HG03442 (cell line): ENCODE data around the gene CDC42SE2.
"Not testable (repeated sequence)": the region's sequence is repeated elsewhere in the genome, so short reads cannot be mapped to it uniquely, and the experiment has no call there.

Experiments used
- ATAC-seq: cut with Tn5 transposase; IDR thresholded peaks from one replicate; pipeline ENCODE4 v1.9.1; 2021; ENCODE audit warnings: mild to moderate bottlenecking, moderate library complexity; ENCODE audit not compliant: unreplicated experiment

CDC42SE2 gene

DNA sequence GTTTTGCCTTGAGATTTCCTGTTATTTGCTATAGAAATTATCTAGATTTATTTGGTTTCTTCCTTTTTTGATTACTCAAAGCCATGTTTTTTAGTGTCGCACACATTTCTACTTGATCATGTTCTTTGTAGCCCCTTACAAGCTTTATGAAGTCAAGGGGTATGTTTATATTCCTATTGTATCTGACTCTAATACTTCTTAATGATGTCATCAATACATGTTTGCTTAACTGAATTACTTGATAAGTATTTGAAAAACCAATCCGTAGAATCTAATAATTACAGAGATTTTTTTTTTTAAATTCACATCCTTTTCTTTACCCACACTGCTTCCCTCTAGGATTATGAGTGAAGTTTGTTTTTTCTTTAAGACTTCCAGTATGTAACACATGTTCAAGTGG lies 53.0 kb downstream of the CDC42SE2 start:
- ATAC-seq, result no peak

GRCh38 chr5:131318455-131318854 lies 54.6 kb downstream of the CDC42SE2 start:
- ATAC-seq, result no peak

- no peak for ATAC-seq
Measured at GRCh38 chr5:131321066-131321465, 57.2 kb downstream of the CDC42SE2 start.

GRCh38 chr5:131322926-131323325 lies 59.1 kb downstream of the CDC42SE2 start:
- ATAC-seq, result no peak

DNA sequence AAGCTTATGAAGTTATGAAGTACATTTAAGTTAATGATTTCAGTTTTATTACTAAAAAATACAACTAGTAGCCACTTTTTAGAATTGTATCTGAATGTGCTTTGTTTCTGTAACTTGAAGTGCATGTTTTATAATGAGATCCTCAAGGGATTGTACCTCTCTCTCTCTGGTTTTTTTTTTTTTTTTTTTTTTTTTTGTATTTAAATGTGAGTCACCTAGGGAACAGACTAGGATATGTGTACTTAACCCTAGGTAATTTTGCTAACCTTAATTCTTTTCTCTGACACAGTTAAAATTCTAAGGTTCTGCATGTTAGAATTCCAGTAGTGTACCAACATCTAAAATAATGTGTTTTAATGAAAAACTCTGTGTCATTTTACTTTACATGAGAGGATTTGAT lies 59.5 kb downstream of the CDC42SE2 start:
- ATAC-seq, result no peak

DNA sequence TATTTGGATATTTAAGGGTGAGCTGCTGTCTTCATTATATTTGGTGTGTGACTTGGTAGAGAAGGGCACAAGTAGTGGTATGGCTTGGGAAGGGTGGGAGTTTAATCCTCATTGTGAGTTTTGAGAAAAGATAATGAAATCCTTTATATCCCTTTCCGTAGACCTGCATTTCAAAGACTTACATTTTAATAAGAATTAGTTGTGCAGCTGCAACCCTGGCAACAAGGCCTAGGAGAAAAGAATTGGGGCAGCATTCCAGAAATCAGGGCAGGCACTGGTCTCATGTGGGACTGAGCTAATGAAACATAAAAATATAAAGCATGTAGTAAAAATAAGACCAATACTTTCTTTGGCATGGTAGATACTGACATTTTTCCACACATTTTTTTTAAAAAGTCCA lies 60.5 kb downstream of the CDC42SE2 start:
- ATAC-seq, result no peak

- ATAC-seq, result peak; percentile 36
Measured at GRCh38 chr5:131328536-131329285, 64.9 kb downstream of the CDC42SE2 start.

DNA sequence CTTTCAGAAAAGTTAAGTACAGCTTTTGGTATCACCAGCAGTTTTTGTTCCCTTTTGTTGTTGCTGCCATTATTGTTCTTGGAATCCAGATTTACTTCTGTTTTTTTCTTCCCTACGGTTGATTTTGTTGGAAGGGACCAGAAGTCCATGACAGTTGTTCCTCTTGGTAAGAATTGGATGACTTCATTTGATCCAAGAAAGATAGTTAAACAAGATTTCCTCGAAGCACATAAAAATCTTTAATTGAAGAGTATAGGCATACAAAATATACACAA lies 65.4 kb downstream of the CDC42SE2 start:
- ATAC-seq, result no peak

DNA sequence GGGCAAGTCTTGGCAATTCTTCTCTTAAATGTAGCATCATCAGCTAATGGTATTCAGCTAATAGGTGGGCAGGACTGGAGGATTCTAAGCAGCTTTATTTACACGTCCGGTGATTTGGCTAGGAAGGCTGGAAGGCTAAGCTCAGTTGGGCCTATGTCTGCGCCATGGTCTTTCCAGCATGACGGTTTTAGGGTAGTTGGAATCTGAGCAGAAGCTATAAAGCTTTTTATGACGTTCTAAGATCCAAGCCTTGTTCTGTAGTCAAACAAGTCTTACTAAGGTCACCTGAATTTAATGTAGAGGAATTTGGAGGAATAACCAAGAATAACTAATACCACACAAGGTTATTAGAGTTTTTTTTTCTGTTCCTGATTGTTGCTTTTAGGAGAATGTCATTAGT lies 66.2 kb downstream of the CDC42SE2 start:
- ATAC-seq, result no peak

DNA sequence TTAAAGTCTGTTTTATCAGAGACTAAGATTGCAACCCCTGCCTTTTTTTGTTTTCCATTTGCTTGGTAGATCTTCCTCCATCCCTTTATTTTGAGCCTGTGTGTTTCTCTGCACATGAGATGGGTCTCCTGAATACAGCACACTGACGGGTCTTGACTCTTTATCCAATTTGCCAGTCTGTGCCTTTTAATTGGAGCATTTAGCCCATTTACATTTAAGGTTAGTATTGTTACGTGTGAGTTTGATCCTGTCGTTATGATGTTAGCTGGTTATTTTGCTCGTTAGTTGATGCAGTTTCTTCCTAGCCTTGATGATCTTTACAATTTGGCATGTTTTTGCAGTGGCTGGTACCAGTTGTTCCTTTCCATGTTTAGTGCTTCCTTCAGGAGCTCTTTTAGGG lies 71.9 kb downstream of the CDC42SE2 start:
- not testable (repeated sequence) for ATAC-seq

DNA sequence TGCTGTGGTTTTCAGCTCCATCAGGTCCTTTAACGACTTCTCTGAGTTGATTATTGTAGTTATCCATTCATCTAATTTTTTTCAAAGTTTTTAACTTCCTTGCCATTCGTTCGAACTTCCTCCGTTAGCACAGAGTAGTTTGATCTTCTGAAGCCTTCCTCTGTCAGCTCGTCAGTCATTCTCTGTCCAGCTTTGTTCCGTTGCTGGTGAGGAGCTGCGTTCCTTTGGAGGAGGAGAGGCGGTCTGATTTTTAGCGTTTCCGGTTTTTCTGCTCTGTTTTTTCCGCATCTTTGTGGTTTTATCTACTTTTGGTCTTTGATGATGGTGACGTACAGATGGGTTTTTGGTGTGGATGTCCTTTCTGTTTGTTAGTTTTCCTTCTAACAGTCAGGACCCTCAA lies 72.9 kb downstream of the CDC42SE2 start:
- ATAC-seq, result not testable (repeated sequence)

- not testable (repeated sequence) for ATAC-seq
Measured at GRCh38 chr5:131337240-131338050, 73.6 kb downstream of the CDC42SE2 start.

- ATAC-seq, result no peak
Measured at GRCh38 chr5:131338051-131338453, 74.2 kb downstream of the CDC42SE2 start.

DNA sequence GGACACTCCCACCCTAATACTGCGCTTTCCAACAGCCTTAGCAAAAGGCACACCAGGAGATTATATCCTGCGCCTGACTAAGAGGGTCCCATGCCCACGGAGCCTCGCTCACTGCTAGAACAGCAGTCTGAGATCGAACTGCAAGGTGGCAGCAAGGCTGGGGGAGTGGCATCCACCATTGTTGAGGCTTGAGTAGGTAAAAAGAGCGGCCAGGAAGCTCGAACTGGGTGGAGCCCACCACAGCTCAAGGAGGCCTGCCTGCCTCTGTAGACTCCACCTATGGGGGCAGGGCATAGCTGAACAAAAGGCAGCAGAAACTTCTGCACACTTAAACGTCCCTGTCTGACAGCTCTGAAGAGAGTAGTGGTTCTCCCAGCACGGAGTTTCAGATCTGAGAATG lies 80.4 kb downstream of the CDC42SE2 start:
- not testable (repeated sequence) for ATAC-seq

DNA sequence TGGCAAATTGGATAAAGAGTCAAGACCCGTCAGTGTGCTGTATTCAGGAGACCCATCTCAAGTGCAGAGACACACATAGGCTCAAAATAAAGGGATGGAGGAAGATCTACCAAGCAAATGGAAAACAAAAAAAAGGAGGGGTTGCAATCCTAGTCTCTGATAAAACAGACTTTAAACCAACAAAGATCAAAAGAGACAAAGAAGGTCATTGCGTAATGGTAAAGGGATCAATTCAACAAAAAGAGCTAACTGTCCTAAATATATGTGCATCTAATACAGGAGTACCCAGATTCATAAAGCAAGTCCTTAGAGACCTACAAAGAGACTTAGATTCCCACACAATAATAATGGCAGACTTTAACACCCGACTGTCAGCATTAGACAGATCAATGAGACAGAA lies 82.4 kb downstream of the CDC42SE2 start:
- ATAC-seq, result not testable (repeated sequence)

- no peak for ATAC-seq
Measured at GRCh38 chr5:131353991-131354390, 90.1 kb downstream of the CDC42SE2 start.

DNA sequence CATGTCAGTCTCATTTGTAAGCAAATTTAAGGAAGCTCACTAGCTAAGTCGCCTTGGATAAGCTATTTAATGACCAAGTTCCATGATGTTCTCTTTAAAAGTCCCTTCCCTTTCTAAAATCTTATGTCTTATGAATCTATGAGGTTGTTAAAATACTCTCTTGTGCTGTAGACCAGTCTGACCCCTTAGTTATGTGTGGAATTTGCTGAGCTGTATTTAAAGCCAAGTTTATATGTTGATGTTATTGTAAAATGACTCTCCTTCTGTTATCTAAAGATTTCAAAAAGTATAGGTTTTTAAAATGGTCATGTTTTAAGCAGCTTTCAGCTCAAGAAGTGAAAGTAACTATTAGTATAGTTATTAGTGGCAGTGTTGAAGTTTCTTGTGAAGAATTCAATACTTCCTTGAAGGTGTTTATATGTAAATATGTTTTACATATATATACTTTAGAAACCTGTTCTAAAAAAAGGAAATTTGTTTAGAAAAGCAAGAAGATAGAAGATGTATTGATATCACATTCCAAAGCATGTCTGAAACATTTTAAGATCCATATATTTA lies 92.2 kb downstream of the CDC42SE2 start:
- ATAC-seq, result peak; percentile 34

- no peak for ATAC-seq
Measured at GRCh38 chr5:131356619-131357018, 92.8 kb downstream of the CDC42SE2 start.

DNA sequence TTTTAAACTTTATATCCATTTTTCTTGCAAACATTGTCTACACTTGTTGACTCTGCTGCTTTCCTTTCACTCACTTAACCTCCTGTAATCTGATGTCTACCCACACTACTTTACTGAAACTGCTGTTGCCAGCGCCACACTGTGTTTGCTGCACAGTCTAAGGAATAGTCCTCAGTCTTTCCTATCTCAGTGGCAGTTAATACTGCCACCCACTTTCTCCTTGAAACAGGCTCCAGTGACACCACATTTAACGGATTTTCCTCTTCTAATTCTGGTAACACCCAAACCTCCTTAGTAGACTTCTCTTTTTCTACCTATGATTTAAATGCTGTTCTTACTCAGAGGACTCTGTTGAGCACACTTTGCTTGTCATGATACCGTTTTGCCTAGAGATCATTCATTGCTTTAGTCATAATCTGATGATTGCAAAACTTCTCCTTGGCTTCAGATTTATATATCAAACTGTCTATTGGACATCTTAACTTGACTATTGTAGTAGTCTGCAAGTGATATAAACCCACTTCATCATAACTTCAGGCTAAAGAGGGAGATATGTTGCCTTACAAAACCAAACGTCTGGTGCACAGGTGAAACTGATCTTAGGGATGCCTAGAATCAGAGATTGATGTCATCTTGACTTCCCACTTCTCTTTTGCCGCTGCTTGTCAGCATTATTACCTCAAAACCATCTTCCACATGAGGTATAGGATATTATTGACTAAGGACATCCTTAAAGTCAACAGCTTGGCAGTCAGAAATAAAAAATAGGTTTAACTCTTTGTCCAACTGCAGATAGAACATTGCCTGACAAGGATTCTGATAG lies 94.1 kb downstream of the CDC42SE2 start:
- peak; percentile 40 for ATAC-seq

DNA sequence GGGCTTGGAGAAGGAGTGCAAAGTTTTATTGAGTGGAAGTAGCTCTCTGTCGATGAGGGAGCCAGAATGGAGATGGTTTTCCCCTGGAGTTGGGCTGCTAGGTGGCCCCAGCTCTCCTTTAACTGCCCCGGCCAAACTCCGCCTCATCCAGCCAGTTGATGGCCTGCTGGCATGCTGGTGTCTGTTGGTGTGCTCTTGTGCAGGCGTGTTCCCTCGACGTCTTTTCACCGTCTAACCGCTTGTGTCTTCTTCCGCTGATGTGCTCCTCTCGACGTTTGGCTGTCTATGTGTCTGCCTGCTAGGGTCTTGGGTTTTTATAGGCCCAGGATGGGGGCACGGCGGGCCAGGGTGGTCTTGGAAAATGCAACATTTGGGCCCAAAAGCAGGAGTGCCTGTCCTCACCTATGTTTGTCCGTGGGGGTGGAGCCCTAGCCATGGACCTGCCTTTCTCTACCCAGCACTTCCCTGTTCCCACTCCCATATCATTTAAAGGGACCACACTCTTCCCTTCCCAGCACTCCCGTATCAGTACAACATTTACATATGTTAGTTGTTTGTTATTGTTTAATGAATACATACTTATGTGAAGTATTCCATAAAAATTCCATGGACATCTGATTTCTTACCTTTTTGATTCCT lies 97.9 kb downstream of the CDC42SE2 start:
- no peak for ATAC-seq
